ENCODE measurements around the gene LMOD1. TPM values are rescaled to one million over a fixed set of nuclear protein-coding genes. Genes with fewer than 3 reads are reported as not detected.

The LMOD1 gene
- polyA plus RNA-seq, 1 of the 3 experiments (the other 2 are of a cell fraction), result 2.7 TPM

- CTCF ChIA-PET, result interaction anchor here (0.7 to 14.7 kb wide), 5 partner anchors 17 to 219 kb away, joined by 3 to 222 read pairs (median 4); no protein-coding TSS in a partner anchor
- POLR2A ChIA-PET, result no interaction called here
- Histone ChIP-seq H3K27me3 (ENCODE audit: insufficient read depth) (no peaks in the 10 kb centered on the region), H3K79me2 (ENCODE audit: insufficient read depth) (no peaks in the 10 kb centered on the region), H4K20me1 (ENCODE audit: insufficient read depth) (no peaks in the 10 kb centered on the region), H3K27ac (ENCODE audit: low read depth in 2 of 2, low read length in 1 of 2) (no peak overlapping the region), H3K36me3 (replicated peaks in 1 of 2; ENCODE audit: control insufficient read depth in 1 of 2, insufficient read depth in 2 of 2, low read length in 1 of 2) (no peaks in the 10 kb centered on the region), H3K4me1 (ENCODE audit: control insufficient read depth in 1 of 2, insufficient read depth in 2 of 2, low read depth in 1 of 2, low read length in 1 of 2) (peaks cover 6 to 32% of the 10 kb centered on the region in 2 experiments; a peak in 3 of 4 replicates), H3K9me2 (no peaks in the 10 kb centered on the region), H3K4me3 (ENCODE audit: low read depth in 2 of 2, low read length in 1 of 2) (no peak overlapping the region), H2AFZ (ENCODE audit: low read depth) (no peak overlapping the region), H3K4me2 (no peak overlapping the region), H3K9ac (no peak overlapping the region), H3K9me3 (no peaks in the 10 kb centered on the region), H3F3A (replicated peaks; ENCODE audit: insufficient read depth) (peaks cover 13% of the 10 kb centered on the region)
- WGBS (ENCODE audit: low lambda C conversion rate), result 83% methylated on average over 4 of the region's 4 CpGs
- TF ChIP-seq NRF1 (IDR thresholded peaks at IDR 0.05; ENCODE audit: low read depth, low read length) (no peak), TAF1 (IDR thresholded peaks at IDR 0.05; ENCODE audit: borderline replicate concordance, low read depth, low read length) (no peak), TEAD4 (IDR thresholded peaks at IDR 0.05; ENCODE audit: borderline replicate concordance, insufficient read depth) (no peak), RAD21 (IDR thresholded peaks at IDR 0.05; ENCODE audit: low read length) (no peak), POLR2AphosphoS5 (IDR thresholded peaks at IDR 0.05; ENCODE audit: low read depth, low read length) (no peak), SMC3 (IDR thresholded peaks at IDR 0.05; ENCODE audit: low read depth, low read length) (no peak), FOXJ3 (CRISPR knock-in tag; IDR thresholded peaks at IDR 0.05) (no peak), JUND (IDR thresholded peaks at IDR 0.05) (no peak), FOSL2 (IDR thresholded peaks at IDR 0.05; ENCODE audit: borderline replicate concordance, low read depth) (no peak), MEF2A (IDR thresholded peaks at IDR 0.05; ENCODE audit: borderline replicate concordance, low read depth) (no peak), GATA2 (CRISPR knock-in tag; IDR thresholded peaks at IDR 0.05) (no peak), ELF1 (IDR thresholded peaks at IDR 0.05) (no peak)
- no peak for DNase-seq
Measured at GRCh38 chr1:201898992-201899391, 47.4 kb downstream of the LMOD1 start.

- Histone ChIP-seq H4K20me1 (ENCODE audit: insufficient read depth) (no peaks in the 10 kb centered on the region), H3K4me2 (no peak overlapping the region), H3F3A (replicated peaks; ENCODE audit: insufficient read depth) (peaks cover 13% of the 10 kb centered on the region), H3K9ac (no peak overlapping the region), H3K4me3 (ENCODE audit: low read depth in 2 of 2, low read length in 1 of 2) (no peak overlapping the region), H3K9me3 (no peaks in the 10 kb centered on the region), H3K9me2 (no peaks in the 10 kb centered on the region), H3K36me3 (replicated peaks in 1 of 2; ENCODE audit: control insufficient read depth in 1 of 2, insufficient read depth in 2 of 2, low read length in 1 of 2) (no peaks in the 10 kb centered on the region), H2AFZ (ENCODE audit: low read depth) (no peak overlapping the region), H3K4me1 (ENCODE audit: control insufficient read depth in 1 of 2, insufficient read depth in 2 of 2, low read depth in 1 of 2, low read length in 1 of 2) (peaks cover 6 to 25% of the 10 kb centered on the region in 2 experiments; a peak in 3 of 4 replicates), H3K79me2 (ENCODE audit: insufficient read depth) (no peaks in the 10 kb centered on the region), H3K27me3 (ENCODE audit: insufficient read depth) (no peaks in the 10 kb centered on the region), H3K27ac (ENCODE audit: low read depth in 2 of 2, low read length in 1 of 2) (no peak overlapping the region)
- 56% methylated on average over 4 of the region's 4 CpGs for WGBS (ENCODE audit: low lambda C conversion rate)
- TF ChIP-seq USF2 (IDR thresholded peaks at IDR 0.05; ENCODE audit: borderline replicate concordance, low read depth, low read length), result no peak
- no peak for TF ChIP-seq USF1 (IDR thresholded peaks at IDR 0.05; ENCODE audit: borderline replicate concordance, low read depth)
- no peak for TF ChIP-seq IRF3 (IDR thresholded peaks at IDR 0.05; ENCODE audit: low read depth, low read length)
- no peak for TF ChIP-seq YY1 (IDR thresholded peaks at IDR 0.05; ENCODE audit: low read depth)
- TF ChIP-seq CTCF (IDR thresholded peaks at IDR 0.05), result no peak
- TF ChIP-seq GABPA (IDR thresholded peaks at IDR 0.05; ENCODE audit: low read depth), result no peak
- no peak for DNase-seq
- ChIA-PET CTCF (interaction anchor here (0.9 to 14.7 kb wide), 8 partner anchors 9 to 103 kb away, joined by 3 to 344 read pairs (median 44); partner anchors contain the start of gene LMOD1), POLR2A (no interaction called here)
Measured at GRCh38 chr1:201898240-201898894, 48.0 kb downstream of the LMOD1 start.
